Right lobe of liver (tissue), 4 donors: ENCODE measurements around the gene VRK3.

Experiments
- POLR2A ChIP-seq: fragments of 450-650 bp; IDR thresholded peaks from one replicate; pipeline ENCODE4 v1.6.1; 2017; ENCODE audit warnings: antibody characterized with exemption, mild to moderate bottlenecking
- TF ChIP-seq, protein P1 (sequence below), 4 donors: fragments of 200-600 bp in 3 of 4; fragments of 450-650 bp in 1 of 4; IDR thresholded peaks; one replicate each; pipeline versions ENCODE4 v1.5.1 to v1.8.0; 2016 to 2022; ENCODE audit warnings: antibody characterized with exemption in 4 of 4, mild to moderate bottlenecking in 2 of 4
- donor health status: DM: no; HTN: no; CAD: no.
- donor health status: DM: no; HTN: no; CAD: no.
- donor health status: DM: no; HTN: yes; CAD: no.

DNA sequence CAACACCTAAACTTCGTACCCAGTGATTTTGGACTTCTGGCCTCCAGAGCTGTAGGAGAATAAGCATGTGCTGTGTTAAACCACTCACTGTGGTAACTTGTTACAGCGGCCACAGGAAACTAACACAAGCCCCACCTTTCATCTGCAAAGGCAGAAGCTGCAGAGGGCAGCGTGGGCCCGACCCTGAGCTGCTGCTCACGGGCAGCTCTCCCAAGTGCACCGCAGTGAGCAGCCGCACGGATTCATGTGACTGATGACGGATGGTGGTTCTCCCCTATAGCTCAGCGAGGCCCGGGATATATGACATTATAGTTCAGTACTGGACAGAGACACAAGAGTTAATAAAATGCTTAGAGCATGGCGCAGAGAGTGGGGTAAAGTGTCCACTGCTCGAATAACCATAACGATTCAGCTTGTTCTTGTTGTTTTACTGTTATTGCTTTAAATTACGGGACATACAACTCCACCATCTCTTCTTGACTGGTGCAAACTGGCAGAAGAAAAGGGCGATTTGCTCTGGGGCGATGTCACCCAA, 21.9 kb downstream of the VRK3 start:
- TF ChIP-seq, protein P1, sequence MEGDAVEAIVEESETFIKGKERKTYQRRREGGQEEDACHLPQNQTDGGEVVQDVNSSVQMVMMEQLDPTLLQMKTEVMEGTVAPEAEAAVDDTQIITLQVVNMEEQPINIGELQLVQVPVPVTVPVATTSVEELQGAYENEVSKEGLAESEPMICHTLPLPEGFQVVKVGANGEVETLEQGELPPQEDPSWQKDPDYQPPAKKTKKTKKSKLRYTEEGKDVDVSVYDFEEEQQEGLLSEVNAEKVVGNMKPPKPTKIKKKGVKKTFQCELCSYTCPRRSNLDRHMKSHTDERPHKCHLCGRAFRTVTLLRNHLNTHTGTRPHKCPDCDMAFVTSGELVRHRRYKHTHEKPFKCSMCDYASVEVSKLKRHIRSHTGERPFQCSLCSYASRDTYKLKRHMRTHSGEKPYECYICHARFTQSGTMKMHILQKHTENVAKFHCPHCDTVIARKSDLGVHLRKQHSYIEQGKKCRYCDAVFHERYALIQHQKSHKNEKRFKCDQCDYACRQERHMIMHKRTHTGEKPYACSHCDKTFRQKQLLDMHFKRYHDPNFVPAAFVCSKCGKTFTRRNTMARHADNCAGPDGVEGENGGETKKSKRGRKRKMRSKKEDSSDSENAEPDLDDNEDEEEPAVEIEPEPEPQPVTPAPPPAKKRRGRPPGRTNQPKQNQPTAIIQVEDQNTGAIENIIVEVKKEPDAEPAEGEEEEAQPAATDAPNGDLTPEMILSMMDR (IDR thresholded peaks at IDR 0.05) = no peak
- no peak for TF ChIP-seq POLR2A
